Dedifferentiated amniotic fluid mesenchymal stem cell (primary cell): ENCODE measurements around the gene TGFBR2.
"Not testable (repeated sequence)": the region's sequence is repeated elsewhere in the genome, so short reads cannot be mapped to it uniquely, and the experiment has no call there.

Source experiments
- DNase-seq: peaks from one replicate; pipeline ENCODE4 v3.0.0-alpha.2; 2016; ENCODE audit errors: extremely low spot score

TGFBR2 gene

GRCh38 chr3:30657914-30658313, 51.5 kb downstream of the TGFBR2 start:
- DNase-seq: no peak

DNA sequence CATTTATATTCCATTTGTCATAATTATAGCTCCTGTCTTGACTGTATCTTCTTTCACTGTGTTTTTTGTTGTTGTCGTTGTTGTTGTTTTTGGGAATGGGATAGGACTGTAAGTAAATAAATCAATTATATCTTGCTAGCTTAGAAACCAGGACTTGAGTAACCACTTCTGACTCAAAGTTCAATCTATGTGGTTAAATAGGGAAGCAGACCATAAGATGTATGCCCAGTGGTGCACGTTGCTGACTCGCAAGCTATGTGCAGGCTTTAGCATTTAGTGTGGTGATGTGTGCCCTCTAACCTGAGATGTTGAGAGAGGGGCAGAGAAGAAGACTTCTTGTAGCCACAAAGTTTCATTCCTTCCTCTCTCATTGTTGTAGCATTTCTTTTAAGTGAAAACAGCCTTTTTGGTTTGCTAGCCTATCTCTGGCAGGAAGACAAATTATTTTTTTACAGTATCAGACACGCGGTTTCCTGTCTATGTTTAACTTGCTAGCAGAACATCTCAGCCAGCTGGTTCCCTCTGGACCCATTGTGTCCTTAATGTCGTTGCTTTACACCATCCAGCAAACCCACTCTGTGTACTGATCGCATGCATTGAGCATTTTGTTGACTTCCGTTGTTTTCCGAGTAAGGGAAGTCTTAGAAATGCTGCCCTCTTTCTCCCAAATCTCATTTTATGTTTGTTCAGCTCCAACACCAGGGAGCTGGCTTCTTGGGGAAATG, 52.1 kb downstream of the TGFBR2 start:
- peak; percentile 45 for DNase-seq

DNA sequence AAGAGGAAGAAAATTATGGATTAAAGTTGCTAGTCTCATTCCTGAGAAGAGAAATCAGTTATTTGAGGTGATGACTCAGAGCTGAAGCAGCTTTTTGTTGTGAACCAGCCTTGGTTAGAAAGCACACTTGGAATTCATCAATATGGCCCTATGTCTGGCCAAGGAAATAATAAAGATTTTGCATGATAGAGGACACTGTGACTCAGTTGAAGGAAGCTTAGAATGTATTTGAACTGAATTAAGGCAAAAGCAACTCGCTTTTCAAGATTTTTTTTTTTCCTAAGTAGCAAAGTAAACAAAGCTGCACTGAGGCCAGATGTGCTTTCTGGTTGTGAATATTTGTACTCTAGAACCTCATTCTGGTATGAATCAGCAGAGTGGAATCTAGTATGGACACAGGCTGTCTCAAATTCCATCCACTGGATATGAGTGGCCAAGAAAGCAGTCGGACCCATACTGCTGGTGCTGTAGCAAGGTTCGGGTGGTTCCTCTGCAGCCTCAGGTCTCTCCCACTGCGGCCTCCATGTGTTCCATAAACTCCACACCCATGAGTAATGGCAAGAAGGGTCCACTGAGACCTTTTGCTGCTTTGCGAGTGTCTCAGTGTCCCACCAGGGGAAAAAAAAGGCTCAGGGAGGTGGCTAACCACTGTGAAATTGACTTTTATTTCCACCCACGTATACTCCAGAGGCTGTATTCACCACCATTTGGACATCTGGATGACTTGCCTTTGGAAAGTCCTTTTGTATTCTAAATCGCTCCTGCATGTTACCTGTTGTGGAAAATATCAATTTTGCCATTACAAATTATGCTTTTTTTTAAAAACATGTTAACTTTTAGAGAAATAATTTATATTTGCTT, 53.1 kb downstream of the TGFBR2 start:
- peak; percentile 91 for DNase-seq

DNA sequence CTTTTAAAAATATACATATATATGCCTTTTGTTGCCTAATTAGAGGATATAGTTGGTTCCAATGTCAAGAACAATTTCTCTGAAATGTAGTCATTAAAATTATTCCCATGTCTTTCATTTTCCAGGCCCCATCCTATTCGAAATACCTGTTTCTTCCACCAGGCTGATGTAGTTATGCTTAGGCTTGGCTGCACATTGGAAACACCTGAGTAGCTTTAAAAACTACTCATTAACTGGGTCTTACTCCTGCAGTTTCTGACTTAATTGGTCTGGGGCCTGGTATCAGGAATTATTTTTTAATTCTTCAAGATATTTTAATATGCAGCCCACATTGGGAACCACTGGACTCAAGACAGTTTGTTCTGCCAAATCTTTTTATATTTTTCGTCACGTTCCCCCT, 53.7 kb downstream of the TGFBR2 start:
- no peak for DNase-seq

DNA sequence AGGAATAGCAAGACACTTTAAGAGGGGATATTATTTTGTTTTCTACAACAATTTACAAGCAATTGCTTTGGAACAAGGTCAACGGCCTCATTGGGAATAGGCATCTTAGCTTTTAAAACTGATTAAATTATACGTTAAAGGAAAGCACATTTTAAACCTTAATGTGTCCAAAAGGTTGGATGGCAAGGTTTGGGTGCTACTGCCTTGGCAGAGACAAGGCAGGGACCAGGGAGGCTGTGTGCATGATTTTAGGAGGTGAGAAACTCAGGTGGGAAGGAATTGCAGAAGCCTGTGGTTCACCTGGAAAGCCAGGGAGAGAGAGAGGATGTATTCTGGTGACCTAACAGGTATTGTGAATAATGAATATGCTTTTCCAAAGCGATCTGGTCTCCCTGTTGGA, 54.3 kb downstream of the TGFBR2 start:
- DNase-seq: no peak

DNA sequence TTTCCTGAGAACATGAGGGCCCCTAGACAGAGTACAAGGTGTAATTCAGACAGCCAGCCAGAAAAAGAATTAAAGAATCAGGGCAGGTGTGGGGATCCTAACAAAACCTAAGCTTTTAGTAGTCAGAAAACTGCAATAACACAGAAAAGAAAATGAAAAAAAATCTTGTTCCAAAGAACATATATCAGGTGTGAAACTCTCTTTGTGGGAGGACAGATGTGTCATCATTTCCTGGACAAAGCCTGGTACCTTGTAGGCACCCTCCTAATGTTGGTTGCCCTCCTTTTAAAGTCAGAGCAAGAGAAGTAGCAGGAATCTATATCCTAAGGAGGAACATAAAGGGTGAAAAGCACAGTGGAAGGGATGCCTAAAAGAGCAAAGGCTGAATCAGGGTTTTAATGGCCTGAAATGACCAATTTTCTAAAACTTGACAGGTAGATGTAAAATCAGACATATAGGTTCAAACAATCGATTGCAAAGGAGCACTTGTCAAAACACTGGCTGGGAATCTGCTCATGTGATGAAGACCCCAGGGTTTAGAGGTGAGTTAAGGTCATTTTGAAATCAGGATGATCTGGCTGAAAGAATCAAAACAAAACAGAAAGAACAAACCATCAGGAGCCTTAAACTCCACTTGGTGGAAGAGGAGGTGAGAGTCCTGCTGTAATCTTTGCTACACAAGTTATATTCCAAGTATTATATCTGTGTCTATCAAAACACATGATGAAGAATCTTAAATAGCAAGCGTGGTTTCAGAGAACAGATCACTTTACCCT, 54.9 kb downstream of the TGFBR2 start:
- no peak for DNase-seq

GRCh38 chr3:30662836-30663235, 56.4 kb downstream of the TGFBR2 start:
- DNase-seq: no peak

DNA sequence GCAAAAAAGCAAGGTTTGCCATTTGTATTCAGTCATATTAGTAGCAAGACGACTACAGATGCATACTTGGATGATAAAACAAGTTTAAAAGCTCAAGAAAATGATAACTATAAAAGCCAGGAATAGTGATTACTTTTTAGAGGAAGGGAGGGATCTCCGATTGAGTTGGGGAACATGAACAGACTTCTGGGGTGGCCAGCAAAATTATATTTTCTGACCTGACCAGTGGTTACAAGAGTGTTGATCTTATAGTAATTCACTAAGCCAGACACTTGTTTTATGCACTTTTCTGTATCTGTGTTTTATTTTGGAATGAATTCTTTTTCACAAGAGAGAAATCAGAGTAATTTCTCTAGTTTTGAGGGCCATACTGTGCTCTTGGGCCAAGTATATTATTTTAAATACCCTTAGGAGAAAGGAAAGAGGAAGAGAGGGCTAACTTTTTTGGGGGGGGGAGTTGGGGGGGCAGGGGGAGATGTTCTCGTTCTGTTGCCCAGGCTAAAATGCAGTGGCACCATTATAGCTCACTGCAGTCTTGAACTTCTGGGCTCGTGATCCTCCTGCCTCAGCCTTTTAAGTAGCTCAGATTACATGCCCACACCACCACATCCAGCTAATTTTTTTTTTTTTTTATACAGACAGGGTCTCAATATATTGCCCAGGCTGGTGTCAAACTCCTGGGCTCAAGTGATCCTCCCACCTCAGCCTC, 57.3 kb downstream of the TGFBR2 start:
- DNase-seq: no peak

GRCh38 chr3:30664459-30664858, 58.1 kb downstream of the TGFBR2 start:
- DNase-seq: no peak

DNA sequence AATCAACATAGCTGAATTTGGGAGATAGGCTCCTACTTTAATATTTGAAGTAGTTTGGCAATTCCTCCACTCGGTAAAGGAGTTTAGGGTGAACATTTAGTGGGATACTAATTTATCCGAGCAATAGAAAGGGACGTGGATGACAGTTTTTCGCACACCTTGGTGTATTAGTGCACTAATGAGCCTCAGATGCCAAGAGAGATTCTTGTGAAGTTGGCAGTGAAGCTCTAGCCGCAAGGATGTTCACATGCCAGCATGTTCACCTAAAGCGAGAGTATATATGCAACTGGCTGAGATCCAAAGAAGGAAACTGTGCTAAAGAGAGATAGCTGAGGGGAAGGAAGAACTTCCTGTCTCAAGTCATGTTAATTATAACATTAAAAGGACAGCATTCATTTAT, 58.5 kb downstream of the TGFBR2 start:
- no peak for DNase-seq

DNA sequence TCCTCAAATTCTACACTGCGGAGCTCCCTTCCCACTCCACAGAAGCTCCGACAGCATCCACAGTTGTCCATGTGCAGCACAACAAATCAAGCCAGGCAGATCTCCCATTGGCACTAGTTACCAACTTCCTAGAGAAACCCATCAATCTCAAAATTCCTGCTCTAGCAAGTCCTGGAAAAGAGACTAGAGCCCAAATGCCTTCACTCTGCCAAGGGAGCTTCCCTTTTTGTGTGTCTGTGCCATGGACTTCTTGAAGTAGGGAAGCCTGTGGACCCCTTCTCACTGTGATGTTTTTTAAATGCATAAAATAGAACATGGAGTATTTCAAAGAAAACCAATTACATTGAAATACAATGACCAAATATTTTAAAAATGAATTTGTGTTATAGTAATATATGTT, 59.1 kb downstream of the TGFBR2 start:
- DNase-seq: no peak

DNA sequence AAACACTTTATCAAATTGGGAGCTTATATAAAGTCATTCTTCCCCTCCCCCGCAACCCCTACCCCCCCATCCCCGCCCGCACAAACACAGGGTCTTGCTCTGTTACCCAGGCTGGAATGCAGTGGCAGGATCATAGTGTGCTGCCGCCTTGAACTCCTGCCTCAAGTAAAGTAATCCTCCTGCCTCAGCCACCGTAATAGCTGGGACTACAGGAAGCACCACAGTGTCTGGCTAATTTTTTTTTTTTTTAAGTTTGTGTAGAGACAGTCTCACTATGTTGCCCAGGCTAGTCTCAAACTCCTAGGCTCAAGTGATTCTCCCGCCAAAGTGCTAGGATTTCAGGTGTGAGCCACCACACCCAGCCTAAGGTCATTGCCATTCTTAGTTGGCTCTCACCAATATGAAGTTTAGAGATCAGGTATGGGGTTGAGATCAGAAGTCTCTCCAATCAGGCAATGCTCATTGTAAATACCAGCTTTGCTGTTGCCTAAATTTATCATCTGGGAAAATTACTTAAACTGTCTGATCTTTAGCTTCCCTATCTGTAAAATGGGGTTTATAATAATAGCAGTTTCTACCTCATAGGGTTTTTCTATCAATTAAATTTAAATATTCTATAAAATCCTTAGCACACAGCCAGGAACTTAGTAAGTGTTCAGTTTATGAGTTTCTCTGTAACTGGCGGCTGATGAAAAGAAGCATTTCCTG, 60.3 kb downstream of the TGFBR2 start:
- DNase-seq: no peak

GRCh38 chr3:30667280-30667651, 60.9 kb downstream of the TGFBR2 start:
- no peak for DNase-seq

- no peak for DNase-seq
These were observed 61.7 kb downstream of the TGFBR2 start for GRCh38 chr3:30668051-30668609.

GRCh38 chr3:30669360-30669934, 63.0 kb downstream of the TGFBR2 start:
- DNase-seq: not testable (repeated sequence)

DNA sequence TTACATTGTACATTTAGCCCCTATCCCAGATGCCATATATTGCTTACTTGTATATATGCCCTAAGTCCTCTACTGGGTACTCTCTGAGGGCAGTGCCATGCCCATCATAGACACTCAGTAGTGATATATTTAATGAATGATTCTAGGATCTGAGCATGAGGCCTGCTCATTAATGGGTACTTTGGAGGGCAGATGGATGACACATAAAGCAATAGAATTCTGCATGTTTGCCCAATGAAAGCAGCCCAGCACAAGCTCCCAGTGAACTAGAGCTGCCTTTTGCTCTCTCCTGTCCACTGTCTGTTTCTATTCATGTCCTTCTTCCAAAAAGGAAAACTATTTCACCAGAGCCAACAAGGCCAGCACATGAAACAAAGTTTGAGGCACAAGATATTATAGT, 63.9 kb downstream of the TGFBR2 start:
- DNase-seq: no peak

DNA sequence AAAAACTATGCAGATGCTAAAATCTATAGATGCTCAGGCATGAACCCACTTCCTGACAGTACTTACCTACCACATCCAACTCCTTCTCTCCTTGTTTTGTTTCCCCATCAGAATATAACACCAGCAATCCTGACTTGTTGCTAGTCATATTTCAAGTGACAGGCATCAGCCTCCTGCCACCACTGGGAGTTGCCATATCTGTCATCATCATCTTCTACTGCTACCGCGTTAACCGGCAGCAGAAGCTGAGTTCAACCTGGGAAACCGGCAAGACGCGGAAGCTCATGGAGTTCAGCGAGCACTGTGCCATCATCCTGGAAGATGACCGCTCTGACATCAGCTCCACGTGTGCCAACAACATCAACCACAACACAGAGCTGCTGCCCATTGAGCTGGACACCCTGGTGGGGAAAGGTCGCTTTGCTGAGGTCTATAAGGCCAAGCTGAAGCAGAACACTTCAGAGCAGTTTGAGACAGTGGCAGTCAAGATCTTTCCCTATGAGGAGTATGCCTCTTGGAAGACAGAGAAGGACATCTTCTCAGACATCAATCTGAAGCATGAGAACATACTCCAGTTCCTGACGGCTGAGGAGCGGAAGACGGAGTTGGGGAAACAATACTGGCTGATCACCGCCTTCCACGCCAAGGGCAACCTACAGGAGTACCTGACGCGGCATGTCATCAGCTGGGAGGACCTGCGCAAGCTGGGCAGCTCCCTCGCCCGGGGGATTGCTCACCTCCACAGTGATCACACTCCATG, 65.3 kb downstream of the TGFBR2 start:
- no peak for DNase-seq

DNA sequence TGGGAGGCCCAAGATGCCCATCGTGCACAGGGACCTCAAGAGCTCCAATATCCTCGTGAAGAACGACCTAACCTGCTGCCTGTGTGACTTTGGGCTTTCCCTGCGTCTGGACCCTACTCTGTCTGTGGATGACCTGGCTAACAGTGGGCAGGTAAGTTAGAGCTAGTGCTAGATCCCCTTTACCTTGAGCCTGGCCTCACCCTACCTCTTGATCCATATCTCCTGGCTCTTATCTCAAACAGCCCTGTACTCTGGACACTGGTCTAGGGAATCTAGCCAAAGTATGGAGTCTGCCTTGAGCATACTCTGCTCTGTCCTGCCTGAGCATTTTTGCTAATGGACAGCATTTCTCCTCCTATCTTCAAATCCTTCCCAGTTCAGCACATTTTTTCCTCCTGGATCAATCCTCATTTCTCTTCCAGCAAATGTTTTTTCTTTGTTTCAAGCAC, 65.9 kb downstream of the TGFBR2 start:
- no peak for DNase-seq

DNA sequence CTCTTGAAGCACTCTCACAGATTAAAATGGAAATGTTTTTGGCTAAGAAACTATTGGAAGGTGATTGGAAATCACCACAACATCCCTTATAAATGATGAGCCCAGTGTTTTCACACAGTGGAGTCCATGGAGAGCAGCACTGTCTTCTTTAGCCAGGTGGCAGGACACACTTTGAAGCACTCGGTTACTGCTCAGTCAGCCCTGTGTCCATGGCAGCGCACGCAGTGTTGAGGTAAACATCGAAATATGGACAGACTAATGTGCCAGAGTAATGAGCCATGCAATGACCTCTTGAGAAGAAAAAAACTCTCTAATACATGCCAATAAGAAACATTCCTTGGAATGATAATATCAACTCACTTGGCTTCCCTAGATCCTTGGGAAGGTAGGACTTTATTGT, 66.6 kb downstream of the TGFBR2 start:
- no peak for DNase-seq
